GM19468 (cell line): ENCODE results near the gene EPN3.

Experiments used
- ATAC-seq: cut with Tn5 transposase; IDR thresholded peaks from one replicate; pipeline ENCODE4 v1.9.1; 2021; ENCODE audit warnings: mild to moderate bottlenecking, moderate library complexity, moderate number of reproducible peaks; ENCODE audit not compliant: unreplicated experiment; ENCODE audit errors: extremely low read depth

The EPN3 gene

GRCh38 chr17:50562242-50563091 lies 29.9 kb downstream of the EPN3 start:
- no peak for ATAC-seq

- ATAC-seq, result no peak
These were observed 30.6 kb downstream of the EPN3 start for GRCh38 chr17:50563092-50563511.

- no peak for ATAC-seq
These were observed 32.4 kb downstream of the EPN3 start for GRCh38 chr17:50564916-50565315.

- no peak for ATAC-seq
These were observed 33.1 kb downstream of the EPN3 start for GRCh38 chr17:50565402-50566350.

GRCh38 chr17:50566886-50567285 lies 34.4 kb downstream of the EPN3 start:
- ATAC-seq, result no peak

- ATAC-seq, result no peak
These were observed 36.1 kb downstream of the EPN3 start for GRCh38 chr17:50568659-50569058.

GRCh38 chr17:50569592-50569991 lies 37.1 kb downstream of the EPN3 start:
- no peak for ATAC-seq

GRCh38 chr17:50570032-50570431 lies 37.5 kb downstream of the EPN3 start:
- ATAC-seq, result no peak

GRCh38 chr17:50570528-50570927 lies 38.0 kb downstream of the EPN3 start:
- ATAC-seq, result no peak

- ATAC-seq, result no peak
These were observed 39.1 kb downstream of the EPN3 start for GRCh38 chr17:50571681-50572080.

GRCh38 chr17:50572541-50572940 lies 40.0 kb downstream of the EPN3 start:
- ATAC-seq, result no peak

- no peak for ATAC-seq
These were observed 41.5 kb downstream of the EPN3 start for GRCh38 chr17:50573866-50574611.

- no peak for ATAC-seq
These were observed 43.2 kb downstream of the EPN3 start for GRCh38 chr17:50575581-50576210.

- ATAC-seq, result no peak
These were observed 44.3 kb downstream of the EPN3 start for GRCh38 chr17:50576864-50577263.

GRCh38 chr17:50577451-50577954 lies 45.0 kb downstream of the EPN3 start:
- ATAC-seq, result no peak

- no peak for ATAC-seq
These were observed 45.6 kb downstream of the EPN3 start for GRCh38 chr17:50578173-50578572.

- no peak for ATAC-seq
These were observed 46.9 kb downstream of the EPN3 start for GRCh38 chr17:50579399-50579798.

GRCh38 chr17:50580646-50581045 lies 48.1 kb downstream of the EPN3 start:
- ATAC-seq, result no peak

GRCh38 chr17:50581316-50581715 lies 48.8 kb downstream of the EPN3 start:
- ATAC-seq, result no peak

- ATAC-seq, result no peak
These were observed 50.2 kb downstream of the EPN3 start for GRCh38 chr17:50582741-50583140.
